ENCODE results near the gene UBFD1. TPM values are rescaled to one million over a fixed set of nuclear protein-coding genes. Genes with fewer than 3 reads are reported as not detected.

UBFD1 gene
- total RNA-seq, 4 donors from 2014 or later: 19.4 to 90.8 (median 37.9) TPM

GRCh38 chr16:23571895-23572294 lies 14.4 kb downstream of the UBFD1 start:
- H3K27me3 ChIP-seq: no peaks in the 10 kb centered on the region
- no peak overlapping the region for H3K4me3 ChIP-seq
- peaks cover 0 to 3% (median 0%) of the 10 kb centered on the region in 4 donors for H3K4me1 ChIP-seq
- no peaks in the 10 kb centered on the region for H3K9me3 ChIP-seq
- DNase-seq: no peak
- no peak for TF ChIP-seq POLR2A (IDR thresholded peaks at IDR 0.05)
- TF ChIP-seq, protein P1, sequence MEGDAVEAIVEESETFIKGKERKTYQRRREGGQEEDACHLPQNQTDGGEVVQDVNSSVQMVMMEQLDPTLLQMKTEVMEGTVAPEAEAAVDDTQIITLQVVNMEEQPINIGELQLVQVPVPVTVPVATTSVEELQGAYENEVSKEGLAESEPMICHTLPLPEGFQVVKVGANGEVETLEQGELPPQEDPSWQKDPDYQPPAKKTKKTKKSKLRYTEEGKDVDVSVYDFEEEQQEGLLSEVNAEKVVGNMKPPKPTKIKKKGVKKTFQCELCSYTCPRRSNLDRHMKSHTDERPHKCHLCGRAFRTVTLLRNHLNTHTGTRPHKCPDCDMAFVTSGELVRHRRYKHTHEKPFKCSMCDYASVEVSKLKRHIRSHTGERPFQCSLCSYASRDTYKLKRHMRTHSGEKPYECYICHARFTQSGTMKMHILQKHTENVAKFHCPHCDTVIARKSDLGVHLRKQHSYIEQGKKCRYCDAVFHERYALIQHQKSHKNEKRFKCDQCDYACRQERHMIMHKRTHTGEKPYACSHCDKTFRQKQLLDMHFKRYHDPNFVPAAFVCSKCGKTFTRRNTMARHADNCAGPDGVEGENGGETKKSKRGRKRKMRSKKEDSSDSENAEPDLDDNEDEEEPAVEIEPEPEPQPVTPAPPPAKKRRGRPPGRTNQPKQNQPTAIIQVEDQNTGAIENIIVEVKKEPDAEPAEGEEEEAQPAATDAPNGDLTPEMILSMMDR (IDR thresholded peaks at IDR 0.05): no peak
- H3K36me3 ChIP-seq: peaks cover 0 to 79% (median 0%) of the 10 kb centered on the region in 3 donors
- H3K27ac ChIP-seq: no peak overlapping the region

GRCh38 chr16:23572394-23572793 lies 14.9 kb downstream of the UBFD1 start:
- Histone ChIP-seq H3K36me3 (peaks cover 0 to 74% (median 0%) of the 10 kb centered on the region in 3 donors), H3K27me3 (no peaks in the 10 kb centered on the region), H3K9me3 (no peaks in the 10 kb centered on the region), H3K4me3 (no peak overlapping the region), H3K27ac (no peak overlapping the region), H3K4me1 (peaks cover 0 to 3% (median 0%) of the 10 kb centered on the region in 4 donors)
- DNase-seq: no peak
- TF ChIP-seq POLR2A (IDR thresholded peaks at IDR 0.05): no peak
- TF ChIP-seq, protein P1 (IDR thresholded peaks at IDR 0.05): no peak

GRCh38 chr16:23573817-23574216 lies 16.3 kb downstream of the UBFD1 start:
- no peaks in the 10 kb centered on the region for H3K9me3 ChIP-seq
- H3K27me3 ChIP-seq: no peaks in the 10 kb centered on the region
- peaks cover 0 to 72% (median 0%) of the 10 kb centered on the region in 3 donors for H3K36me3 ChIP-seq
- no peak for TF ChIP-seq POLR2A (IDR thresholded peaks at IDR 0.05)
- TF ChIP-seq, protein P1 (IDR thresholded peaks at IDR 0.05): no peak
- DNase-seq: no peak
- no peak overlapping the region for H3K4me3 ChIP-seq
- no peak overlapping the region for H3K27ac ChIP-seq
- peaks cover 0 to 5% (median 1%) of the 10 kb centered on the region in 4 donors for H3K4me1 ChIP-seq

DNA sequence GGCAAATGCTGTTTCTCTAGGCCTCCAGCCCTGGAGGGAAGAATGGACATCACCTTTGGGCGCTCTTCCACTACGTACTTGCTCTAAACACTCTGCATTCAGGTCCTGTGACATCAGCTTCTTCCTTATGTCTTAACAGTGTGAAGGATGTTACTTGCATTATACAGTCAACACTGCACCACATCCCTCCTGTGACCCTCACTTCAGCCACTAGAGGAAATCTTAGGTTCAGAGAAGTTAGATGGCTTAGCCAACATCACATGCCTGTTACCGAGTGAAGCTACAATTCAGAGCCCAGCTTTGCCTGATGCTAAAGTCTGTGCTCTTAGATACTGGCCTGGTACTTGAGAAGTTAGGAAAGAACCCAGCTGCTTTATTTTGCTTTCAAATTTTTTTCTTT lies 18.3 kb downstream of the UBFD1 start:
- Histone ChIP-seq H3K27me3 (no peaks in the 10 kb centered on the region), H3K4me1 (peaks cover 0 to 5% (median 1%) of the 10 kb centered on the region in 4 donors), H3K9me3 (no peaks in the 10 kb centered on the region), H3K36me3 (peaks cover 0 to 71% (median 0%) of the 10 kb centered on the region in 3 donors), H3K27ac (no peak overlapping the region), H3K4me3 (no peak overlapping the region)
- DNase-seq: no peak
- TF ChIP-seq, protein P1 (IDR thresholded peaks at IDR 0.05): no peak
- TF ChIP-seq POLR2A (IDR thresholded peaks at IDR 0.05): no peak

DNA sequence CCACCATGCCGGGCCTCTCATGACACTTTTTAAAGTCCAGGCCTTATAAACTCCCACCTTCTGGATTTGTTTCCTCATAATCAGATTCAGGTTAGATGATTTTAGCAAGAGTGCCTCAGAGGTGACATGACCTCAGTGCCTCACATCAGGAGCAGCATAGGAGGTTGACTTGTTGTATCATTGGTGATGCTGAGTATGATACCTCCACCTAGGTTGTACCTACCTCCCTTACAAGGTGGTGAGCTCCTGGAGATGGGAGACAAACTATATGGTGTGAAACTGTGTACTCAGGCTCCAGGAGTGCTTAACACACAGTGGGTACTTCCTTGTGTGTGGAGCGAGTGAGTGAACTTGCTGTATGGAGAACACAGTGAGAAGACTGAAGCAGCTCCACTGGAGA lies 20.0 kb downstream of the UBFD1 start:
- H3K4me1 ChIP-seq: peaks cover 0 to 5% (median 0%) of the 10 kb centered on the region in 4 donors
- H3K27ac ChIP-seq: no peak overlapping the region
- H3K27me3 ChIP-seq: no peaks in the 10 kb centered on the region
- H3K9me3 ChIP-seq: no peaks in the 10 kb centered on the region
- no peak overlapping the region for H3K4me3 ChIP-seq
- peaks cover 0 to 73% (median 0%) of the 10 kb centered on the region in 3 donors for H3K36me3 ChIP-seq
- DNase-seq: no peak
- TF ChIP-seq, protein P1 (IDR thresholded peaks at IDR 0.05): no peak
- TF ChIP-seq POLR2A (IDR thresholded peaks at IDR 0.05): no peak
